GM19397 (cell line): ENCODE measurements around the gene CD2.

ENCODE experiments used
- ATAC-seq: cut with Tn5 transposase; IDR thresholded peaks from one replicate; pipeline ENCODE4 v1.9.1; 2021; ENCODE audit warnings: mild to moderate bottlenecking, moderate library complexity; ENCODE audit not compliant: unreplicated experiment

The CD2 gene, protein sequence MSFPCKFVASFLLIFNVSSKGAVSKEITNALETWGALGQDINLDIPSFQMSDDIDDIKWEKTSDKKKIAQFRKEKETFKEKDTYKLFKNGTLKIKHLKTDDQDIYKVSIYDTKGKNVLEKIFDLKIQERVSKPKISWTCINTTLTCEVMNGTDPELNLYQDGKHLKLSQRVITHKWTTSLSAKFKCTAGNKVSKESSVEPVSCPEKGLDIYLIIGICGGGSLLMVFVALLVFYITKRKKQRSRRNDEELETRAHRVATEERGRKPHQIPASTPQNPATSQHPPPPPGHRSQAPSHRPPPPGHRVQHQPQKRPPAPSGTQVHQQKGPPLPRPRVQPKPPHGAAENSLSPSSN

GRCh38 chr1:116754198-116754977, at the start of gene CD2:
TSS of gene CD2 (plus strand) at chr1:116754430. CDS start at chr1:116754493, 63 bp downstream.
- ATAC-seq: no peak

DNA sequence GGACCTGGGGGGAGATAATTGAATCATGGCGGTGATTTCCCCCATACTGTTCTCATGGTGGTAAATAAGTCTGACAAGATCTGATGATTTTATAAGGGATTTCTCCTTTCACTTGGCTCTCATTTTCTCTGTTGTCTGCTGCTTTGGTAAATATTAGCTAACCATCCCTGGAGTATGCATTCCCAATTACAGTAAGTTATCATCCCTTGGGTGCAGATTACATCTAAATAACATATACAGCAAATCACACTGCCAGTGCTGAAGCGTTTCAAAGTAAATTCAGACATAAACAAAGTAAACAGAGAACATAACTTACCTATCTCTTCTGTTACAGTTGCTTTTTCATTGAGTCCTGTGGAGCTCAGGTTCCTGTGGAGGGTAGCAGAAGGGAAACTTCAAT, 48.1 kb upstream of the CD2 start:
- no peak for ATAC-seq

DNA sequence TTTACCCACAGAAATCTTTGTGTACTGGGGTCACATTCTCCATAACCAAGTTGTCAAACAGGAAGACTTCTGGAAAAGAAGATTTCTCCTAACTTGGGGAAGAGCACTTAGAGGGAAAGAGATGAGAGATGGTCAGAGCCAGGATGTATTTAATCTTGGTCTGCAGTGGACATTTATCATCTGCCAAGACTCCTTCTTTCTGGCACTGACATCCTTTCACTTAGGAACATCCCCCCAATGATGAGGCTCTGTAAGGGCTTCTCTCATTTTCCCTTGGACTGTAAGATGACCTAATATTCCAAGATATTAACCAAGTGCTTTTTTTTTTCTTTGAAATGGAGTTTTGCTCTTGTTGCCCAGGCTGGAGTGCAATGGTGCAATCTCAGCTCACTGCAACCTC, 47.4 kb upstream of the CD2 start:
- ATAC-seq: no peak

DNA sequence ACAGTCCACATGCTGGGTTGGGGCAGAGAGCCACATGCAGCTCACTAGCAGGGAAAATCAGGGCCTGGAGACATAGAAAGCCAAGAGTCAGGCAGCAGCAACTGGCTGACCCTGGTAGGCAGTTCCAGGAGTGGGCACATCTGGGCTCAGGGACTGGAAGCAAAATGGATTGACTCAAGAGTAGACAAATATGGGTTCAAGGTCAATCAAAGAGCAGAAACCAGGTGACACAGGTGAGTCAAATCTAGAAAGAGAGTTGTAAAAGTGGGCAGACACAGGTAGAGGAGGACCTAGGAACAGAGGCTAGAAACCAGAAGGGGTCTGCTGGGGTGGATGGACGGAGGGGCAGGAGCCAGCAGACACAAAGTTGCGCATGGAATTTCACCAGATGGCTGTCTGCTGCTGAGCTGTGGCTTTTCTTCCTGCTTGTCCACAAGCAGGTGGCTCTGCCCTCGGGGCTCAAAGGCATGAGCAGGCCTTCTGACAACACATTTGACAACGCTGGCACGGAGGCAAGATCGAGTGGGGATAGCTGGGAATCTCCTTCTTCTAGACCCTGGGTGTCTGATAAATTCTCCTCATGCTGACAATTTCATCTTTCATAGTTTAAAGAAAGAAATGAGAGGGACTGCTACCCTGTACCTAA, 45.9 kb upstream of the CD2 start:
- ATAC-seq: no peak

DNA sequence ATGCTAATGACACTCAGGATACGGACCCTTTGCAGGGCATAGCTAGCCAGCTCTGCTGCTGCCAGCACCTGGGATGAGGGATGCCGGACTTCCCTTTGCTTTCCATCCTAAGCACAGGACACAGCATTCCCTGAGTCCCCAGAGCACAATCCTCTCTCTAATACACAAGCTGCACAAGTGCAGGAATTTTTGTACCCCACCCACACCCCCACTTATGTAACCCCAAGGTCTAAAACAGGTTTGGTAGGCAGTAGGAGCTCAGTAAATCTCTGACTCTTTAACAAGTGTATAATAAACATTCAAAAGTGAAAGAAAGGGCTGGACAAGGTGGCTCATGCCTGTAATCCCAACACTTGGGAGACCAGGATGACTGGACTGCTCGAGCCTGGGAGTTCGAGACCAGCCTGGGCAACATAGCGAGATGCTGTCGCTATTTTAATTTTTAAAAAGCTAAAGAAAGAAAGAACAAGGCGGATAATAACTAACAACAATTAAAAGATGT, 44.5 kb upstream of the CD2 start:
- ATAC-seq: no peak

DNA sequence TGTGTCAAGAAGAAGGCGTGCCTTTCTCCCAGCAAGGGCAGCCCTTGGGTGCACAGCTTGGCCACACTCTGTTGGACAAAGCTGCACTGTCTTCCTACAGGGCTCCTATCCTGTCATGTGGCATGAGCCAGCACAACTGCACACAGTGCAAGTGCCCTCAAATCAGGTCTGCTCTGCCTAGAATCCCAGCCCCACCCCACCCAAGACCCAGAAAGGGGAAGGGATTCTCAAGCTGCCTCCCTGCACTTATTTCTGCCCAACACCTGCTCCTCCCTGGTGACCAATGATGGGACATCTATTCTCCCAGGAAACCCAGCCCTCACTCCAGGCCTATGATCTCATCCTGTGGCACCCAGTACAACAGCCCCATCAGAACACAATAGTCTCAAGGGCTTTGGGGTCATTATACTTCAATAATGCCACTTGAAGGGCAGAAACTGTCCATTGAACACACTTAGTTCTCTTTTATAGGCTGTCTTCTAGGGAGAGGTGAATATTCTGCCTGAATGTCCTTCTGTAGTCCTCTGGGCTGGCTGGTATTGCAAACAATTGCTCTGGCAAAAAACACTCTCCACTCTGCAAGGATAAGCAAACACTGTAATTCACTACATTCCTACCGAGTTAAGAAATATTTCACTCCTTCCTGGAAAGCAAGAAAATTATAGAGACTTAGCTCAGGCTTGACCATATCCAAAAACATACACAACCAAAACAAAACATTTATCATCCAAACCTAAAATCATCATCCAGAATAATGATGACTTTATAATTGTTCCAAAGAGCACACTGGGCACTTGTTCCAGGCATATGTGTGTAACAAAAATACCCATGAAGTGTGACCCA, 43.6 kb upstream of the CD2 start:
- ATAC-seq: no peak

GRCh38 chr1:116711263-116711840, 42.9 kb upstream of the CD2 start:
- no peak for ATAC-seq

GRCh38 chr1:116712510-116712909, 41.7 kb upstream of the CD2 start:
- no peak for ATAC-seq

GRCh38 chr1:116713474-116713873, 40.8 kb upstream of the CD2 start:
- no peak for ATAC-seq

GRCh38 chr1:116716391-116716790, 37.8 kb upstream of the CD2 start:
- ATAC-seq: no peak

DNA sequence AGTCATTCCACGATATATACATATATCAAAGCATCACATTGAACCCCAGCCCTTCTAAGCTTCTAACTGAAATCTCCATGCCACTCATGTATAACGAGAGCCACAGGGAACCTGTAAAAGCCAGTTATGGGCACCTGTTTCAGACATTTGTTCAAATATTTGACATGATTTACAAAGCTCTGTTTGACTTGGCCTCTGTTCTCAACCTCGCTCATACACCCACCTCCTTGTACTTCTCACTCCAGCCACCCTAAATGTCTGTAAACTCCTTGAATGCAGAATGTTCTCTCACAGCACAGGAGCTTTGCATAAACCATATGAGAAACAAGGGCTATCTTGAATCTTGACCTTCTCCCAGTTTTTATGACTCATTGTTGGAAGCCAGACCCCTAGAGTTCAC, 36.9 kb upstream of the CD2 start:
- no peak for ATAC-seq

DNA sequence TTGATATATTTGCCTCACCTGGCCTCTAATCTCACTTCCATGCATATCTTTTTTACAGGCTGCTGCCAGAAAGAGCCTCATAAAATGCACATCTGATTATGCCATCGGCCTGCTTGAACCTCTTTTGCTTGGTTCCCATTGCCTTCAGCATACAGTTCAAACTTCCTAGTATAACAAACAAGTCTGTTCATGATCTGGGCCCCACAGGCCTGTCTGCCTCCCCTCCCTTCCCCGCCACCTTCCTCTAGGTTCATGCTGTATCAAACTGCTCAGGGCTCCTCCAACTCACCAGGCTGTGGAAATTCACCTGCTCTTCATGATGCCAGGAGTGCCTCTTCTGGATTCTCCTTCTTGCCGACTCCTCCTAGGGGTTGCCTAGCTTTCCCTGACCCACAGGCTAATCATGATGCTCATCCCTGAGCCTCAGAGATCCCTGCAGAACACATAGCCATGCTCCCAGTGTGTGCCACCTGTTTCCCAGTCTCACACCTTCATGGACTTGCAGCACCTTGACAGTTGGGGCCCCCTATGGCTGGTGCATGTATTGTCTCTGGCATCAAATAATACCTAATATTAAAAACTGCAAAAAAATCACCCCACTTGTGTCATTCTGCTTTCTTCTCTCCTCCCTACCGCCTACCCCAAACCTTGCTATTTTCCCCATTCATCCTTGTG, 33.7 kb upstream of the CD2 start:
- no peak for ATAC-seq

DNA sequence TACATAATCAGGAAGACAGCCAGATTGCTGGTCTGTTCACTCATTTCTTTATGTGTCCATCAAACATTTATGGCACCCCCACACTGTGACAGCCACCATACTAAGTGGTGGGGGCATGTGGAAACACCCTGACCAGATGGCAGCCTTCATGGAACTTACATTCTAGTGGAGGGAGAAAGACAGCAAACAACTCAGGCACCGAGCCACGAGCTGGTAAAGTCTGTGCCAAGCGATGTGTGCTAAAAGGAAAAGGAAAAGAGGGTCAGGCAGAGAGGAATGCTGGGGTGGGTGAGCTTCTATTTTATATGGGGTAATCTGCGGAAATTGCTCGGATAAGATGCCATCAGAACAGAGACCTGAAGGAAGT, 33.2 kb upstream of the CD2 start:
- no peak for ATAC-seq

DNA sequence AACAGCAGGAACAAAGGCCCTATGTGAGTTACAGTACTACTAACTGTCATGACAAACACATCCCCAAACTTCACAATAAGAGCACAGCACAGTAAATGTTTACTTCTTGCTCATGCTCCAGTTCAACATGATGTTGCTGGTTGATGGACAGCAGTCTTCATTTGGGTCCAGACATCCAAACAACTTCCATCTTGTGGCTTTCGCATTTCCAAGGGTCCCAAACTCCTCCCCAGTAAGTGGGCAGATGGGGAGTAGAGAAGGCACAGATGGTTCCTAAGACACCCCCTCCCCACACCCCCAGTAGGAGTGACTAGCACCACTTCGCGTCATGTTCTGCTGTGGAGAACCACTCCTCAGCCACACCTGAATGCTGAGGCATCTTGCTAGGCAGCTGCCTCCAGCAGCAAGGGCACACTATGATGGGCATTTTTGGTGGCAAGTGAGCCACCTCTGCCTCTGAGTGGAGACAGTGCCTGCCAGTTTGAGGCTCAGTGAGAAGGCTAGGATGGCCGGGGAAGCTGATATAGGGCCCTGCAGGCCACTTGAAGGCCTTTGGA, 32.7 kb upstream of the CD2 start:
- no peak for ATAC-seq

DNA sequence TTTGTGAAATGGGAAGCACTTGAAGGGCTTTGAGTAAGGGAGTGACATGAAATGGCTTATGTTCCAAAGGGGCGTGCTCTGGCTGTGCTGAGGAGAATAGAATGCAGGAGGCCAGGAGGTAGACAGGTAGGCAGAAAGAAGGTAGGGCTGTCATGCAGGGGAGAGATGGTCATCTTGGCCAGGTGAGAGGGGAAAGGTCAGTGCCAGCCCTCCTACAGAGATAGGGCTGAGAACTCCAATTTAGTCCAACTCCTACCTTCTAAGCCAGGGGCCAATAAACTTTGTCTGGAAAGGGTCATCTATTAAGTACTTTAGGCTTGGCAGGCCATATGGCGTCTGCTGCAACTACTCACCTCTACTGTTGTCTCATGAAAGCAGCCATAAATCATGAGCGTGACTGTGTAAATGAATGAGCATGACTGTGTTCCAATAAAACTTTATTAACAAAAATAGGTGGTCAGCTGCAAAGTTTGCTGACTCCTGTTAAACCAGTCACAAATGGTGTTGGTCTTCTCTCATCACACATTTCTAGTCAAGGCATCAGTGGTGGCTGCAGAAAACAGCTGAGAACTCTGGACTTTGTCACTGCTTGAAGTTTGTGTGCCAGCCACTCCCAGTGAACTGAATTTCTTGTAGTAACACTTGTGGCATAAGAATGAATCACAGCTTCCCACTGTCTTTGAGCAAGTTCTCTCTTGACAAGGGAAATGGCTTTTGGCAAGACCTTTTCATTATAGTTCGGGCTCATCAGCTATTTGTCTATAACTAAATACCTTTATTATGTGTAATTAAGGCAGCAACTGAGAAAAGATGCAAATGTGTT, 32.0 kb upstream of the CD2 start:
- no peak for ATAC-seq

GRCh38 chr1:116724765-116725375, 29.4 kb upstream of the CD2 start:
- ATAC-seq: no peak

GRCh38 chr1:116725798-116726197, 28.4 kb upstream of the CD2 start:
- no peak for ATAC-seq
